OCI-LY1 (cell line): ENCODE data around the gene IGF2BP1.

Source experiments
- EZH2 ChIP-seq: fragments of 200-600 bp; sonication (generic), shearing (Covaris generic); IDR thresholded peaks from 2 replicates; pipeline ENCODE4 v1.8.0; 2017; ENCODE audit warnings: borderline replicate concordance, mixed run types, mild to moderate bottlenecking, antibody characterized with exemption, low read length, moderate library complexity, mixed read lengths
- TF ChIP-seq, protein P1 (sequence below): fragments of 200-600 bp; sonication (generic), shearing (Covaris generic); IDR thresholded peaks from 2 replicates; pipeline ENCODE4 v1.5.1; 2017; ENCODE audit warnings: mild to moderate bottlenecking, antibody characterized with exemption, low read length, moderate library complexity, mixed read lengths

DNA sequence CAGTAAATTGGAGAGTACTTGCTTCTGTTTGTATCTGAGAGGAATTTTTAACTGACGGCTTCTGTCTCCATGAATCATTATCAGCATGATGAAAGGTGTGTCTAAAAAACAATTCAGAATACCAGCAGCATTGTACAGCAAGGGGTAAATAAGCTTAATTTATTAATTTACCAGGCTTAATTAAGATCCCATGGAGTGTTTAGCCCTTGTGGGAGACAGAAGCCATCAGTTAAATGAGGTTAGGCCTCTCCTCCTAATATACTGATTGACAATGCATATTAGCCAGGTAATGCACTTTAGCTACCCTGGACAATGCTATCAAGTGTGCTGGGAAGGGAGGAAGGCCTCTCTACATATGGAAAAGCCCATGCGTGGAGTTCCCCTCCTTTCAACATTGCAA is 53.4 kb downstream of the IGF2BP1 start:
- TF ChIP-seq, protein P1, sequence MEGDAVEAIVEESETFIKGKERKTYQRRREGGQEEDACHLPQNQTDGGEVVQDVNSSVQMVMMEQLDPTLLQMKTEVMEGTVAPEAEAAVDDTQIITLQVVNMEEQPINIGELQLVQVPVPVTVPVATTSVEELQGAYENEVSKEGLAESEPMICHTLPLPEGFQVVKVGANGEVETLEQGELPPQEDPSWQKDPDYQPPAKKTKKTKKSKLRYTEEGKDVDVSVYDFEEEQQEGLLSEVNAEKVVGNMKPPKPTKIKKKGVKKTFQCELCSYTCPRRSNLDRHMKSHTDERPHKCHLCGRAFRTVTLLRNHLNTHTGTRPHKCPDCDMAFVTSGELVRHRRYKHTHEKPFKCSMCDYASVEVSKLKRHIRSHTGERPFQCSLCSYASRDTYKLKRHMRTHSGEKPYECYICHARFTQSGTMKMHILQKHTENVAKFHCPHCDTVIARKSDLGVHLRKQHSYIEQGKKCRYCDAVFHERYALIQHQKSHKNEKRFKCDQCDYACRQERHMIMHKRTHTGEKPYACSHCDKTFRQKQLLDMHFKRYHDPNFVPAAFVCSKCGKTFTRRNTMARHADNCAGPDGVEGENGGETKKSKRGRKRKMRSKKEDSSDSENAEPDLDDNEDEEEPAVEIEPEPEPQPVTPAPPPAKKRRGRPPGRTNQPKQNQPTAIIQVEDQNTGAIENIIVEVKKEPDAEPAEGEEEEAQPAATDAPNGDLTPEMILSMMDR: no peak
- no peak for TF ChIP-seq EZH2
